IPS-15b (cell line): ENCODE results near the gene CDC42BPB.
"Not testable (repeated sequence)": the region's sequence is repeated elsewhere in the genome, so short reads cannot be mapped to it uniquely, and the experiment has no call there.

Source experiments
- H3K27me3 ChIP-seq: one replicate; pipeline ENCODE4 v1.6.1; 2013; ENCODE audit warnings: low read length; ENCODE audit not compliant: control insufficient read depth, insufficient read depth
- H3K36me3 ChIP-seq: one replicate; pipeline ENCODE4 v1.6.1; 2013; ENCODE audit warnings: low read length; ENCODE audit not compliant: control insufficient read depth, insufficient read depth
- H3K4me1 ChIP-seq: one replicate; pipeline ENCODE4 v1.6.1; 2013; ENCODE audit warnings: mild to moderate bottlenecking, low read length; ENCODE audit not compliant: control insufficient read depth, insufficient read depth
- H3K4me3 ChIP-seq: one replicate; pipeline ENCODE4 v1.5.1; 2013; ENCODE audit warnings: low read depth, low read length
- H3K9ac ChIP-seq: one replicate; pipeline ENCODE4 v1.6.1; 2013; ENCODE audit warnings: low read depth, mild to moderate bottlenecking, low read length
- H3K9me3 ChIP-seq: one replicate; pipeline ENCODE4 v1.6.1; 2013; ENCODE audit warnings: mild to moderate bottlenecking, low read length; ENCODE audit not compliant: control insufficient read depth, insufficient read depth

CDC42BPB gene

DNA sequence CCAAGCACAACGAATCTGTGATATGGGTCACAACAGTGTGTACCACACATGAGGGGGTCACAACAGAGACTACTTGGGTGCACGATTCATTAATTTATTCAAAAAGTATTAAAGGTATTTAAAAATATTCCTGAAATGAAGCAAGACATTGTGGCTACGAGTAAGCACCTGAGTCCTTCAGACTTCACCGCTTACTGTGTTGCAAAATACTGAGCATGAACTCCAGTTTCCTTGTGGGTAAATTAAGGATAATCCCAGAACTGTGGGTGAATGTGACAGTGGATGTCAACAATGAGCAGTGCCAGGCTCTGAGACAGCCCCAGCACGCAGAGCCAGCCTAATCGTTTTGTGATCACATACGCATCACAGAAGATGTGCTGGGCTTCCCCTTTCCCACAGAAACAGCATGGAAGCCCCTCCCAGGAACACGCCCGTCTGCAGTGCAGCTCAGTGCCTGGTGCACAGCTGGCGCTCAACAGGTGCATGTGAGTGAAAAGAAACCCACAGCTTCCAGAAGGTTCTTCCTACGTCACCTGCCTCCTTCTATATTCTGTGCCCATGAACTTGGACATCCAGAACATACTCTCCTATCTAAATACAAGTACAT, 29.1 kb downstream of the CDC42BPB start:
- no peaks in the 10 kb centered on the region for H3K36me3 ChIP-seq
- no peaks in the 10 kb centered on the region for H3K9me3 ChIP-seq
- H3K4me1 ChIP-seq = peaks cover 6% of the 10 kb centered on the region
- H3K9ac ChIP-seq = peak overlapping the region; percentile 29
- no peak overlapping the region for H3K4me3 ChIP-seq
- H3K27me3 ChIP-seq = no peaks in the 10 kb centered on the region

DNA sequence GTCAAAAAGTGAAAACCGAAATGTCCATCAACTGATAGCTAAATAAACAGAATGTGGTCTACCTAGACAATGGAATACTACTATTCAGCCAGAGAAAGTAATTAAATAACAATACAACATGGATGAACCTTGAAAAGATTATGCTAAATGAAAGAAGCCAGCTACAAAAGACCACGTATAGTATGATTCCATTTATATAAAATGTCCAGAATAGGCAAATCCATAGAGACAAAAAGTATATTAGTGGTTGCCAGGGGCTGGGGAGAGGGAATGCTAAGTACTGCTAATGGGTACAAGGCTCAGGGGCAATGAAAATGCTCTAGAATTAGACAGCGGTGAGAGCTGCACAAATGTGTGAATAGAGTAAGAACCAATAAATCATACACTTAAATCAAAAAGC, 29.9 kb downstream of the CDC42BPB start:
- H3K36me3 ChIP-seq = no peaks in the 10 kb centered on the region
- H3K4me1 ChIP-seq = peaks cover 8% of the 10 kb centered on the region
- H3K4me3 ChIP-seq = no peak overlapping the region
- no peak overlapping the region for H3K9ac ChIP-seq
- H3K27me3 ChIP-seq = no peaks in the 10 kb centered on the region
- H3K9me3 ChIP-seq = no peaks in the 10 kb centered on the region

DNA sequence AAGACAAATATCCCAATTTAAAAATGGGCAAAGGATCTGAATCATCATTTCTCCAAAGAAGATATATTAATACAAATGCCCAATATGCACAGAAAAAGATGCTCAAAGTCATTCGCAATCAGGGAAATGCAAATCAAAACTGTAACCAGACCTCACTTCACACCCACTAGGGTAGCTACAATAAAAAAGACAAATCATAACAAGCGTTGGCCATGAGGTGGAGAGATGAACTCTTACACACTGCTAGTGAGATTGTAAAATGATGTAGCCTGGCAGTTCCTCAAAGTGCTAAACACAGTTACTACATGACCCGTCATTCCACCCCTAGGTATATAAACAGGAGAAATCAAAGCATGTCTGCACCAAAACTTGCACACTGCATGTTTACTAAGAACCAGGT, 30.4 kb downstream of the CDC42BPB start:
- H3K4me1 ChIP-seq = peaks cover 9% of the 10 kb centered on the region
- H3K4me3 ChIP-seq = no peak overlapping the region
- no peaks in the 10 kb centered on the region for H3K9me3 ChIP-seq
- no peaks in the 10 kb centered on the region for H3K36me3 ChIP-seq
- no peaks in the 10 kb centered on the region for H3K27me3 ChIP-seq
- no peak overlapping the region for H3K9ac ChIP-seq

DNA sequence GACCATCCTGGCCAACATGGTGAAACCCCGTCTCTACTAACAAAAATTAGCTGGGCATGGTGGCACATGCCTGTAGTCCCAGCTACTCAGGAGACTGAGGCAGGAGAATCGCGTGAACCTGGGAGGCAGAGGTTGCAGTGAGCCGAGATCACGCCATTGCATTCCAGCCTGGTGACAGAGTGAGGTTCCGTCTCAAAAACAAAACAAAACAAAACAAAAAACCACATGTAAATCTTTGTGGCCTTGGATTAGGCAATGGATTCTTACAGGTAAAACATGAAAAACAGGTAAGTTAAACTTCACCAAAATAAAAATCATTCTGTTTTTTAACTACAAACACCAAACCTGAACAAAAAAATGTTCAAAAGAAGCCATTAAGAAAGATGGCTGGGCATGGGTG, 31.2 kb downstream of the CDC42BPB start:
- H3K27me3 ChIP-seq, H3K9ac ChIP-seq, H3K9me3 ChIP-seq, H3K36me3 ChIP-seq, H3K4me3 ChIP-seq: not testable (repeated sequence)
- H3K4me1 ChIP-seq = peaks cover 13% of the 10 kb centered on the region

DNA sequence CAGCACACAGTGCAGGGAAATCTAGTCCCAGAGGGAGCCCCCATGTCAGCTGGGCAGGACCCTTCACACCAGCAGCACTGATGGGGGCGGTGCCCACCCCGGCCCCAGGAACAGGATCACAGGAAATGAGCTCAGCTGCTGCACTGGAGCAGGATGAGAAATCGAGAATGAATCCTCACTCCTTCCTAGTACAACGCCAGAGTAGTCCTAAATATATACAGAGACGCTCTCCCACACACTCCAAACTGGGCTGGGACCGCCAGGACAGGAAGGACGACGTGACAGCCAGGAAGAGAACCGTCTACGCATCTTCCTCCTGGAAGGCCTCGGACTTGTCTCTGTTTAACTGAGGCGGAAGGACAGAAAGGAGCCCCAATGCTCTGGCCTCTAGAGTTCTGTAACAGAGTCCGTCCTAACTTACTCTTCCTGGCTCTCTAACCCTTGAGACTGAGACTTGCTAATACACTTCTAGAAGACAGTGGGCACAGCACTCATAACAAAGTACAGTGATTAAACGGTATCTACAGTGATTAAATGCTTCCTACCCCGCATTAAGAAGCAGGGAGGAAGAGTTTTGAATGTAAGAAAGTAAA, 33.4 kb downstream of the CDC42BPB start:
- peaks cover 2% of the 10 kb centered on the region for H3K36me3 ChIP-seq
- H3K9me3 ChIP-seq = no peaks in the 10 kb centered on the region
- peaks cover 13% of the 10 kb centered on the region for H3K4me1 ChIP-seq
- no peak overlapping the region for H3K9ac ChIP-seq
- no peak overlapping the region for H3K4me3 ChIP-seq
- no peaks in the 10 kb centered on the region for H3K27me3 ChIP-seq

DNA sequence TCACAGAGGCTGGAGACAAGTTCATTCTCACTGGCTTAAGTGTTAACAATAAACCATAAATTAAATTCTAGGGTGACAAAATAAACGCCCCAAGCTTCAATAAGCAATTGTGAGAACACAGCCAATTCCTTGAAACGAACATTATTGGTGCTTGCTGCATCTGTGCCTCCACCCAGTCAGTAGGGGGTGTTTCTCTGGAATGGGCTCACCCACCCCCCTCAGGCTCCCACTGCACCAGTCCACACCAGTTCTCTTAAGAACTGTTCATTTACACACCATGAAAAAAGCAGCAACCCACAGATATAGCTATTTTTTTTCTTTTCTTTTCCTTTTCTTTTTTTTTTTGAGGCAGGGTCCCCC, 34.7 kb downstream of the CDC42BPB start:
- Histone ChIP-seq H3K4me1 (peaks cover 17% of the 10 kb centered on the region), H3K9me3 (no peaks in the 10 kb centered on the region), H3K9ac (no peak overlapping the region), H3K4me3 (no peak overlapping the region), H3K36me3 (peaks cover 2% of the 10 kb centered on the region), H3K27me3 (no peaks in the 10 kb centered on the region)

DNA sequence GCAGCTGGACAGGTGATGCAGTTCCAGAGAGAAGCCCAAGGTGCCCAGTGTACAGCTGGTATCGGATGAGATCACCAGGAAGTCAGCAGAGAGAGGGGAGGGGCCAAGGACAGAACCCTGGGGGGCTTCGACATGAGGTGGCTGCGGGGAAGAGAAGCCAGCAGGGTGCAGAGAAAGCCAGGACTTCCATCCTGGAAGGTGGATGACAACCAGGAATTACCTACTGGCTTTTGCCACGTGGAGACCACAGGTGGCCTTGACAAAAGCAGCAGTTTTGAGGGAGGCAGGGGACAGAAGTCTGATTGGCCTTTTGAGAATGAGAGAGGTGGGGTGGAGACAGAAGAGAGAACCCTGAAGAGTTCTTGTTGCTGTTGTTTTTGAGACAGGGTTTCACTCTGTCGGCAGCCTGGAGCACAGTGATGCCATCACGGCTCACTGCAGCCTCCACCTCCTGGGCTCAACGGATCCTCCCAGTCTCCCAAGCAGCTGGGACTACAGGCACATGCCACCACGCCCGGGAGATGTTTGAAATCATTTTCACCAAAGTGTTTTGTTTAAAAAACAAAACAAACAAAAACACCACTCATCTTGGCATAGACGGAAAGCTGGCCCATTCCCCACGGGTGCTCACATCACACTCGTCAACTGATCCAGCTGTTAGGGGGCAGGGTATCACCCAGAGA, 35.2 kb downstream of the CDC42BPB start:
- no peak overlapping the region for H3K4me3 ChIP-seq
- peaks cover 2% of the 10 kb centered on the region for H3K36me3 ChIP-seq
- peaks cover 17% of the 10 kb centered on the region for H3K4me1 ChIP-seq
- no peaks in the 10 kb centered on the region for H3K9me3 ChIP-seq
- H3K27me3 ChIP-seq = no peaks in the 10 kb centered on the region
- no peak overlapping the region for H3K9ac ChIP-seq

DNA sequence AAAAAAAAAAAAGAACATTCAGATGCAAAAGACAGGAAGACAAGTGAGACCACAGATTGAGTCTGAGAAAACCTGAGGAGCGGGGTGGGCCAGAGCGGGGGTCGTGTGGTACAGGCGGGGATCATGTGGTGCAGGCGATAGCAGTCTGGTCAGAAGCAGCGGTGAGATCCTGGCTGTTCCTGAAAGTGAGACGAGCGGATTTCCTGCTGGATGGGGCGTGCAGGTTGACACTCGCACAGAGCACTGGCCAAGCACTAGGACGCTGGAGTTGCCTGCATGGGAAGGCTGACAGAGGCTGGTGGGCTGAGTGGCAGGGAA, 35.7 kb downstream of the CDC42BPB start:
- H3K36me3 ChIP-seq = peaks cover 2% of the 10 kb centered on the region
- no peak overlapping the region for H3K4me3 ChIP-seq
- H3K9me3 ChIP-seq = no peaks in the 10 kb centered on the region
- H3K9ac ChIP-seq = no peak overlapping the region
- no peaks in the 10 kb centered on the region for H3K27me3 ChIP-seq
- H3K4me1 ChIP-seq = peaks cover 17% of the 10 kb centered on the region

DNA sequence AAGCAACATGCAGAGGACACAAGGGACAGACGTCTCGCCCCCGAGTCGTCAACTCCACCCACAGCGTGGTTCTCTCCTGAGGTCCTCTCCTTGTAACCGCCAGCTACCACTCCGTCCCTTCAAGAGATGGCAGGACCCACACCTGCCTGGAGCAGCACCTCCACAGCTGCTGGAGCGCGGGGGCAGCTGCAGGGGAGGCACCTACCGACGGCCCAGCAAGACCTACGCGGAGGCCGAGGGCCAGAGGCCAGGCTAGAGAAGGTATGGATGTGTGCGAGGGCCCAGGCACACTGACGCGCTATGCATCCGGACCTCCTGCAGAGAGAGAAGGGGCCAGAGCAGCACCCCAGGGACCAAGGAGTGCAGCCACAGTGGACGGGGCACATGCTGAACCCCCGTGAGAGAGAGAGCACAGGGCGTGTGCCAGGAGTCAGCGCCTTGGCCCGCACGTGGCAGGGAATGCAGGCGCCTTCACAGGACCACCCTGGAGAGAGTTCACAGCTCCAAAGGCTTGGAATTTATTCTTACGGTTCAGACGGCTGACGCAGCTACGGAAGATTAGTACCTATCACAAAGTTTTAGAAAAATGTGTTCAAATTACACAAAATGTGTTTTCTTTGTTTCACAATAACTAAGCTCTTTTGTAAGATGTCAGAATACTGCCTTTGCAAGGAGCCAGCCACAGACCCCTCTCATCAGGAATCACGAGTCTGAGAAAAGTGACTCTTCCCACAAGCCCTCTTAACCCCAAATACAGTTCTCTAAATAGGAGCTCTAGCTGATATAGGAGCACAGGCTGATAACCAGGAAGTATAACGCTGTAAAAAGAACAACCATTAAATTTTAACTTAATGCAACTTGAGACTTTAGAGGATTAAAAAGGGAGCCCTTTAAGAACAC, 36.8 kb downstream of the CDC42BPB start:
- no peak overlapping the region for H3K9ac ChIP-seq
- peaks cover 2% of the 10 kb centered on the region for H3K36me3 ChIP-seq
- no peaks in the 10 kb centered on the region for H3K27me3 ChIP-seq
- H3K4me1 ChIP-seq = peaks cover 17% of the 10 kb centered on the region
- H3K9me3 ChIP-seq = no peaks in the 10 kb centered on the region
- H3K4me3 ChIP-seq = no peak overlapping the region

DNA sequence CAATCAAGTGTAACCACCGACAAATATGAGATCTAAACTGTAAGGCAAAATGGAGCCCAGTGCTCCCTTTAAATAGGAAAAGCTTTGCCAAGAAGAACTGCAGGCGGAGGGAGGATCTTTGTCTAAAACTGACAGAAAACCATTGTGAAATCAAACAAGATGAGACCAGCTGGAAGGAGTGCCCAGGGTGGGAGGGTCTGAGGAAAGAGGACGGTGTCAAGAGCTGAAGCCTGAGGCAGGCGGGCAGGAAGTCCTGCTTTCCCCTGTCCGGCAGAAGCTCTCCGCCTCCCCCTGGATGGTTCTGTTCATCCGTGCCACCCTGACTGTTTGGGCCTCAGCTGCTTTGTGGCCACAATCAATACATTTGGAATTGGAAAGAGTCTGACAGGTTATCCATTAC, 37.5 kb downstream of the CDC42BPB start:
- Histone ChIP-seq H3K4me1 (peaks cover 17% of the 10 kb centered on the region), H3K36me3 (peaks cover 2% of the 10 kb centered on the region), H3K27me3 (no peaks in the 10 kb centered on the region), H3K9me3 (no peaks in the 10 kb centered on the region), H3K4me3 (no peak overlapping the region), H3K9ac (no peak overlapping the region)

DNA sequence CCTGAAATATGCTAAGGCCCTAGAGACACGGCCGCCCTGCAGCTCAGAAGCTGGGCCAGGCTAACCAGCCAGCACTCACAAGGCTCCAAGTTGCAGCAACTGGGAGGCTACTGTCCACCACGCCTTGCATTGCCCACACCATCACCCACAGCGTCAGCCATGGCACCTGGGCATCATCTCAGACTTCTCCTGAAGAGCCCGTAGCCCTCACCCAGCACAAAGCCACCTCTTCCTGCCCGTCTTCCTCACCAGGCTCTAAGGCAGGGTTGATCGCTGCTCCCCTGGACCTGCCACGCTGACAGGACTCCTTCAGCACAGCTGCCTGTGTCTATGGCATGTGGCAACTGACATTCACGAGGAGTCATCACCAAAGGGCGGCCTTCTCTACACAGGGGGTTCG, 38.1 kb downstream of the CDC42BPB start:
- Histone ChIP-seq H3K4me1 (peaks cover 14% of the 10 kb centered on the region), H3K27me3 (no peaks in the 10 kb centered on the region), H3K9ac (no peak overlapping the region), H3K4me3 (no peak overlapping the region), H3K36me3 (peaks cover 2% of the 10 kb centered on the region), H3K9me3 (no peaks in the 10 kb centered on the region)
